ENCODE results near the gene PAX7.

PAX7 gene

DNA sequence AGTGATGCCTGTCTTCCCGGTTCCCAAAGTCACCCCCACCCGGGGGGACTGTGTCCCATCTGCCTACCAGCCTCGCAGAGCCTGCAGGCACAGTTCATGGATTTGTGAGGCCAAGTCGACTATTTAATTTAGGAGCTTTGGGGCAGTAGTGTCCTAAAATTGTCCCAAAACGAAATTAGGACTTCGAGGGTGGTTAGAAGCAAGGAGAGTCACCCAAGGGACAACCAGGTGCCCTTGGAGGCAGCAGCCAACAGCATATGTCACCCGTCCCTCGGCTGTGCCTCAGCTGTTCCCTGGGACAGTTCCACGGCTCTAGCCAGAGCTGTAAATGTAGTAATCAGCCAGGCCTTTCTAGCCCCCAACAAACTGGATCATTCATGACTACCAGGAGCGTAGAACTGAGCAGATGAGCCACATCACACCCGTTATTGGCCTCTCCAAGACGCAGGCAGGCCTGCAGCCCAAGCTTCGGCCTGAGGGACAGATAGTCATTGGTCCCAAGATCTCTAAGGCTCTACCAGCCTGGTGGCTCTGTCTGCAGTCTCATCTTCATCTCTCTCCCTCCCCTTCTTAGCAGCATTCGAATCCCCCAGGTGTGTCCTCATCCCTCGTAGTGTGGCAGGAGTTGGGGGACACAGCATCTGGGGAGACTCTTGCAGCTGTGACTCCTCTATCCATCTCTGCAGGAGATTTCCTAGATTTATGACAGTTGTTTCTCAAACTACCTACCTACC is 2.9 kb downstream of the PAX7 start:
- TF ChIP-seq, protein P1, sequence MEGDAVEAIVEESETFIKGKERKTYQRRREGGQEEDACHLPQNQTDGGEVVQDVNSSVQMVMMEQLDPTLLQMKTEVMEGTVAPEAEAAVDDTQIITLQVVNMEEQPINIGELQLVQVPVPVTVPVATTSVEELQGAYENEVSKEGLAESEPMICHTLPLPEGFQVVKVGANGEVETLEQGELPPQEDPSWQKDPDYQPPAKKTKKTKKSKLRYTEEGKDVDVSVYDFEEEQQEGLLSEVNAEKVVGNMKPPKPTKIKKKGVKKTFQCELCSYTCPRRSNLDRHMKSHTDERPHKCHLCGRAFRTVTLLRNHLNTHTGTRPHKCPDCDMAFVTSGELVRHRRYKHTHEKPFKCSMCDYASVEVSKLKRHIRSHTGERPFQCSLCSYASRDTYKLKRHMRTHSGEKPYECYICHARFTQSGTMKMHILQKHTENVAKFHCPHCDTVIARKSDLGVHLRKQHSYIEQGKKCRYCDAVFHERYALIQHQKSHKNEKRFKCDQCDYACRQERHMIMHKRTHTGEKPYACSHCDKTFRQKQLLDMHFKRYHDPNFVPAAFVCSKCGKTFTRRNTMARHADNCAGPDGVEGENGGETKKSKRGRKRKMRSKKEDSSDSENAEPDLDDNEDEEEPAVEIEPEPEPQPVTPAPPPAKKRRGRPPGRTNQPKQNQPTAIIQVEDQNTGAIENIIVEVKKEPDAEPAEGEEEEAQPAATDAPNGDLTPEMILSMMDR (IDR thresholded peaks at IDR 0.05), result no peak
- Histone ChIP-seq H3K27ac (no peak overlapping the region), H3K4me3 (no peak overlapping the region)
- DNase-seq (ENCODE audit: low spot score), result no peak

DNA sequence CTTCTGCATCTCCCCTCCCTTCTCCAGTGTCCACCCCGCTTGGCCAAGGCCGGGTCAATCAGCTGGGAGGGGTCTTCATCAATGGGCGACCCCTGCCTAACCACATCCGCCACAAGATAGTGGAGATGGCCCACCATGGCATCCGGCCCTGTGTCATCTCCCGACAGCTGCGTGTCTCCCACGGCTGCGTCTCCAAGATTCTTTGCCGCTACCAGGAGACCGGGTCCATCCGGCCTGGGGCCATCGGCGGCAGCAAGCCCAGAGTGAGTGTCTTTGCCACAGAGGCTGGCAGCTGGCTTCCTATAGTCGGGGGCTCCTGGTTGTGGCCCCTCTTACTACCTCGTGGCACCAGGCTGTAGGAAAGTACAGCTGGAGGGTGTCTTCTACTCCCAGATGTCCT is 3.6 kb downstream of the PAX7 start:
- TF ChIP-seq, protein P1 (IDR thresholded peaks at IDR 0.05), result no peak
- Histone ChIP-seq H3K27ac (no peak overlapping the region), H3K4me3 (no peak overlapping the region)
- no peak for DNase-seq (ENCODE audit: low spot score)

DNA sequence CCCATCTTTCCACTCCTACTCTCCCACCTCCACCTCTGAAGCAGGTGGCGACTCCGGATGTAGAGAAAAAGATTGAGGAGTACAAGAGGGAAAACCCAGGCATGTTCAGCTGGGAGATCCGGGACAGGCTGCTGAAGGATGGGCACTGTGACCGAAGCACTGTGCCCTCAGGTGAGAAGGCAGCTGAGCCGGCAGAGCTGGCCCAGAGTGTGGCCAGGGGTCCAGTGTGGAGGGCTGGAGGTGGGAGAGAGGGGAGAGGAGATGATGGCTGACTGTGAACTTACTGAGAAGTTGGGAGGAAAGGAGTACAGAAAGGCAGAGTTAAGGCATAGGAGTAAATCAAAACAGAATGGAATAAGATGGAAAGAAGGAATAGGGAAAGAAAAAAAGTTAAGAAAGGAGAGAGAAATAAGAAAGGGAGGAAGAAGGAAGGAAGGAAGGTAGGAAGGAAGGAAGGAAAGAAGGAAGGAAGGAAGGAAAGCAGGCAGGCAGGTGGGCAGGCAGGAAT is 4.5 kb downstream of the PAX7 start:
- no peak overlapping the region for H3K27ac ChIP-seq
- no peak overlapping the region for H3K4me3 ChIP-seq
- DNase-seq (ENCODE audit: low spot score), result no peak
- TF ChIP-seq, protein P1 (IDR thresholded peaks at IDR 0.05), result no peak

DNA sequence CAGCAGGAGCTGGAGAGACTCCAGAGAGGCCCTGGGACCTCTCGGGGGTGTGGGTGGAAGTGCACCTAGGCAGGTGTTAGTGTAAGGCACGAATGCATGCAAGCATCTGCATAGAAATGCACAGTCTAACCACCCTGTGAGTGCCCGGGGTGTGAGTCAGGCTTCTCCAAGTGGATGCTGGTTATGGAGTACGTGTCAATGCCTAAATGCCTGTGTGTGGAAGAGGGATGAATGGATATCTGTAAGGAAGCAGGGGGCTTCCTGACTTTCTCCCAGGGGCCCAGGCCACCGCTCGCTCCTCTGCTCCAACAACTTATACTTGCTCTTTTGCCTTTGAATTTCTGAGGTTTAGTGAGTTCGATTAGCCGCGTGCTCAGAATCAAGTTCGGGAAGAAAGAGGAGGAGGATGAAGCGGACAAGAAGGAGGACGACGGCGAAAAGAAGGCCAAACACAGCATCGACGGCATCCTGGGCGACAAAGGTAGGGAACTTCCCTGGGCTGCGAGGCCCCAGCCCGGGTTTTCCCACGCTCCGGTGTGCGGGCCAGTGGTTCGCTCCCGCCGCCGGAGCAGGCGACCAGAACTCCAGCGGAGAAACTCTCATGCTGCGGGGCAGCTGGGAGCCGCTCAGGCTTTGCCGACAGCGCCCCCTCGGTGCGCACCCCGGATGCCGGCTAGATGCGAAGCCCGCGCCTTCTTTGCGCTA is 5.4 kb downstream of the PAX7 start:
- no peak for DNase-seq (ENCODE audit: low spot score)
- TF ChIP-seq, protein P1 (IDR thresholded peaks at IDR 0.05), result no peak
- Histone ChIP-seq H3K4me3 (no peak overlapping the region), H3K27ac (no peak overlapping the region)

DNA sequence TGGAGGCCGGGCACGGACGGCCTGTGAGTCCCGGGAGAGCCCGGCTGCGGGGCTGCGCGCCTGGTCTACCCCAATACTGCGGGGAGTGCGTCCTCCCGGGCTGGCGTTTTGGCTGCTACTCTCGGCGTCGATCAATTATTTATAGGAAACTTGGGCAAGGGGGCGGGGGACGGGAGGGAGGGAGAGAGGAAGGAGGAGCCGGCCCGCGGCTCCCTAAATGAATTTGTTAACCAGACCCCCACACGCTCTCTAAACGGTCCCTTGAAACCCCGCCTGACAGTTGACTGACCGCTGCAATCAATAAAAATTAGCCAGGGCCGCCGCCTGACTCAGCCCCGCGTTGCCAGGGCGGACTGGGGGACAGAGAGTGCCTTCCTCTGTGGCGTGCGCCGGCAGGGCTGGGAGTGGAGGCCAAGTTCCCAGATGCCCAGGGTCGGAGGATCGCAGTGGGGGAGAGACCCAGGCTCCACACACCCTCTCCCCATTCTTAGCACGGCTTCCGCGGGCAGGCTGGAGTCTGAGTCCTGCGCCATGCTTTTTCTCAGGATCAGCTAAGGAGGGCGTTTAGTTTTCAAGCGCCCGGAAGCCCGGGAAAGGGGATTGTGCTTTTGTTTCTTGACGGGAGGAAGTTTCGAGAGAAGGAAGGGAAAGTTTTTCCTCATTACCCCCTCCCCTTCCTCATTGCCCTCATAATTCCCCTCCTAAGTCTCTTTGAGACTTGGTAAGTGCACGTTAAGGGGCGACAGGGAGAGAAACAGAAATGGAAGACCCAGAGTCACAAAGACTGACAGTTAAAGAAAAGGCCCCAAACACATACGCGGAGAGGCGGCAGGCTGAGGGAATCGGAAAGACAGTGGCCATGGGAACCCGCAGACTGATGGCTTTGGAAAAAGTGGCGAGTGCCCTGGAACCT is 6.2 kb downstream of the PAX7 start:
- DNase-seq (ENCODE audit: low spot score), result no peak
- no peak overlapping the region for H3K4me3 ChIP-seq
- TF ChIP-seq, protein P1 (IDR thresholded peaks at IDR 0.05), result no peak
- H3K27ac ChIP-seq, result no peak overlapping the region

DNA sequence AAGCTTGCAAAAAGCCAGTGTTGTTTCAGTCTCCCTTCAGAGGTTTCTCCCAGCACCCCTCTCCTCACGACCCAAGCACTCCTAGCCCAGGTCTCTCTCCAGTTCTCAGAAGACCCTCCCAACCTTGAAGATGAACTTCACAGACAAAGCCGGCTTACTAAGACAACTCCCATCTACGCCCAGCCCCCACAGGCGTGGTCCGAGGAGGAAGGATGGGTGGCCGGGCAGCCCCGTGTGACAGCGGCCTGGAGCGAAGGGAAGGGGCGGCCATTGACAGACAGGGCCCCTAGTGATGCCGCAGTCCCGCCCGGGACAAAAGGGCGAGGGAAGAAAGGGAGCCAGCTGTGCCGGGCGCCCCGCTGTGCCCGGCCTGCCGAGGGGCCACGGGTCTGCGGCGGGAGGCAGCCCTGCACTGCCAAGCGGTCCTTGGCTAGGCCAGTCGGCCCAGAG is 6.9 kb downstream of the PAX7 start:
- DNase-seq (ENCODE audit: low spot score), result no peak
- no peak overlapping the region for H3K4me3 ChIP-seq
- no peak overlapping the region for H3K27ac ChIP-seq
- TF ChIP-seq, protein P1 (IDR thresholded peaks at IDR 0.05), result no peak

Data from coronary artery (tissue), 2 donors.